ENCODE data around the gene CKAP2.
A peak's percentile ranks its signal among the peaks of the same experiment; 100 is the strongest.
"Not testable (repeated sequence)": the region's sequence is repeated elsewhere in the genome, so short reads cannot be mapped to it uniquely, and the experiment has no call there.

CKAP2 gene

DNA sequence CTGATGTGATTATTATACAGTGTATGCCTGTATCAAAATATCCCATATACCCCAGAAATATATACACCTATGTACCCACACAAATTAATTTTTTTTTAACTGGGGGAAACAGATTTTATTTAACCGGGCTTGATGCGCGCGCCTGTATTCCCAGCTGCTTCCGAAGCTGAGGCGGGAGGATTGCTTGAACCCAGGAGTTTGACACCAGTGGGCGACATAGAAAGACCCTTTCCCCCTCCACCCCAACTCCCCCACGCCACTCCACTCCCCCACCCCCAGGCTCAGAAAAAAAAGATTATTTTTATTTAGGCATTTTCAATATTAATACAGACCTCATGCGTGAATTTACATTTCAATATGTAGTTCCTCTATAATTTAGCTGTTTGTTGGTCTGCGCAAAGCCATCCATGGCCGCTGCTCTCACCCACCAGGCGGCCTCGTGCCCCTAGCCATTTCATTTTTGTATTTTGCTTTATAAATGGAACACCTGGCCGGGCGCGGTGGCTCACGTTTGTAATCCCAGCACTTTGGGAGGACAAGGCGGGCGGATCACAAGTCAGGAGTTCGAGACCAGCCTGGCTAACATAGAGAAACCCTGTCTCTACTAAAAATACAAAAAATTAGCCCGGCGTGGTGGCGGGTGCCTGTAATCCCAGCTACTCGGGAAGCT lies 4.0 kb upstream of the CKAP2 start:
- no peak for ATAC-seq

DNA sequence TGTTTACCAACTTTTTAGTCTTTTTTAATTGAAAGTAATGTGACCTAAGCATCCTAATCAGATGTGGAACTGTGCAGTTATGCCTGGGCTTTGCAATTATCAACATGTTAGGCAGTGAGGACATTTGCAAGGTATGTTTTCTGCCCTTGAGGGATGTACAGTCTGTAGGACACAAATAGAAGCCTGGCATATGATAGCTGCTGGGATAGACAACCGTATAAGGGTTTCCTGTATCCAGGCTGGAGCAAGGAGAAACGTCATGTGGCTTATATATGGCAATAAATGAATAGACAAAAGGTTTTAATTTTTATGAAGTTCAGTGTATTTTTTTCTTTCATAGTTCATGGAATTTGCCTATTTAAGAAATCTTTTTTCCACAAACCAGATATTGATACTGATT lies 2.8 kb upstream of the CKAP2 start:
- no peak for ATAC-seq

DNA sequence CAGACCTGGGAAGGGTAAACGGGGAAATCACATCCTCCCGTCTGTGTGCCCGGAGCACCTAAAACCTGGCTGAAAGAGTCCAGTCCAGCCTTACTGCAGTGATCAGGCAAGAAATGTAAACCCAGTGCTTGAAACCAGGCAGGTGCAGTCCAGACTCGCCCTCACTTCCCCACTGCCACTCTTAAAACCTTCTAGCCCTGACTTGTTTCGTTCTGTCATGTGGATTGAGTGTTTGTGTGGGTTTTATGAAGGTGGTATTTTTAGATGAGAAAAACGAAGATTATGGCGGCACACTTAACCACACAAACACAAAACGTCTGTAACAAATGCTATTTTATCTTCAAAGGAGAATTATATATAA lies 839 bp upstream of the CKAP2 start:
- ATAC-seq: no peak

DNA sequence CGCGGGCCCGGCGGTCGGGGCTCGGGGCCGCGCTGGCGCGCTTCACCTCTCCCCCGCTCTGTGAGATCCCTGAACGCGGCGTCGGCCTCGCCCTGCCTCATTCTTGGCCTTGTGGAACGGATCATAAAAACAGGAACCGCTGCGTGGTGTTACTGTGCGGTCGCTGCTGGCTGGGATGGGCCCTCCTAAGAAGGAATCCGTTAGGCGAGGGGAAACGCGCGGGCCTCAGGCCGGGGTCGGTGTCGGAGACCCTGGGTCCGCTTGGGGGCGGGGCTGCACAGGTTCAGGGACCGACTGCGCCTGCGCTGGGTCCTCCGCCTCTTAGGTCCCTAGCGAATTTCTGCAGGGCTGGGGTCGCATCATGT lies 381 bp downstream of the CKAP2 start:
- peak; percentile 40 to 55 for ATAC-seq

DNA sequence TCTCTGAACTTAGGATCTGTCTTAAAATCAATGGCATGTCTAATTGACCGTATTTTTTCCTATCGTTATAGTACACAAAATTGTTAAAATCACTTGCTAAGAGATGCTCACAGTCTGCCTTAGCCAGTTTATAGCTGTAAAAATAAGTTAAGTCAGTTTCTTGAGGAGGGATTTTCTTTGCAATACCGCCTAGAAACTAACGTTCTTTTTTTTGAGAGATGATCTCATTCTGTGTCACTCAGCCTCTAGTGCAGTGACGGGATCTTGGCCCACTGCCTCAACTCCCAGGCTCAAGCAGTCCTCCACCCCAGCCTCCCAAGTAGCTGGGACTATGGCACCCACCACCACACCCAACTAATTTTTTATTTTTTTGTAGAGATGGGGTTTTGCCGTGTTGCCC lies 4.4 kb downstream of the CKAP2 start:
- no peak for ATAC-seq

DNA sequence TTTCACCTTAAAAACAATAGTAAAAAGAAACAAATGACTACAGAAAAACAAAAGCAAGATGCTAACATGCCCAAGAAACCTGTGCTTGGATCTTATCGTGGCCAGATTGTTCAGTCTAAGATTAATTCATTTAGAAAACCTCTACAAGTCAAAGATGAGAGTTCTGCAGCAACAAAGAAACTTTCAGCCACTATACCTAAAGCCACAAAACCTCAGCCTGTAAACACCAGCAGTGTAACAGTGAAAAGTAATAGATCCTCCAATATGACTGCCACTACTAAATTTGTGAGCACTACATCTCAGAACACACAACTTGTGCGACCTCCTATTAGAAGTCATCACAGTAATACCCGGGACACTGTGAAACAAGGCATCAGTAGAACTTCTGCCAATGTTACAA lies 6.0 kb downstream of the CKAP2 start:
- peak in 1 of 2 donors; percentile 48 for ATAC-seq

DNA sequence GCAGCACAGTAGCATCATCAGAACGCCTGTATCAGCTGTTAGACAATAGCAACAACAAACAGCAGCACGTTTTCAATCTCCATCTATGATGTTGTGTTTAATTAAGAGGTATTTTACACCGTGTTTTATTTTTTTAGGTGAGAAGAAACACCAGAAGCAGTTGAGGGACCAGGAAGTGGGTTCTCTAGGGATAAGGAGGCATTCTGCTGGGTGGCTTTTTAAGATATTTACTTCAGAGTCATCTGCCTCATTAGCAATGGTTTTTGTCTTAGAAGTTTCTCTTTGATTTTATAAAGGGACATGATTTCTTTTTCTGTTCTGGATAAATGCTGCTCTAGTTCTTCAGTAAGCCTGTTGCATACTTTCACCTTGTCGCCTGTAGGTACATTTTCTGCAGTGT lies 8.2 kb downstream of the CKAP2 start:
- no peak for ATAC-seq

DNA sequence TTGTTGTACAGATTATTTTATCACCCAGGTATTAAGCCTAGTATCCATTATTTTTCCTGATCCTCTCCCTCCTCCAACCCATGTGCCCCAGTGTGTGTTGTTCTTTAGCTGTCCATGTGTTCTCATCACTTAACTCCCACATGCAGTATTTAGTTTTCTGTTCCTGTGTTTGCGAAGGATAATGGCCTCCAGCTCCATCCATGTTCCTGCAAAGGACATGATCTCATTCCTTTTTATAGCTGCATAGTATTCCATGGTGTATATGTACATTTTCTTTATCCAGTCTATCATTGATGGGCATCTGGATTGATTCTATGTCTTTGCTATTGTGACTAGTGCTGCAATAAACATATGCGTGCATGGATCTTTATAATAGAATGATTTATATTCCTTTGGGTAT lies 13.2 kb downstream of the CKAP2 start:
- not testable (repeated sequence) for ATAC-seq

DNA sequence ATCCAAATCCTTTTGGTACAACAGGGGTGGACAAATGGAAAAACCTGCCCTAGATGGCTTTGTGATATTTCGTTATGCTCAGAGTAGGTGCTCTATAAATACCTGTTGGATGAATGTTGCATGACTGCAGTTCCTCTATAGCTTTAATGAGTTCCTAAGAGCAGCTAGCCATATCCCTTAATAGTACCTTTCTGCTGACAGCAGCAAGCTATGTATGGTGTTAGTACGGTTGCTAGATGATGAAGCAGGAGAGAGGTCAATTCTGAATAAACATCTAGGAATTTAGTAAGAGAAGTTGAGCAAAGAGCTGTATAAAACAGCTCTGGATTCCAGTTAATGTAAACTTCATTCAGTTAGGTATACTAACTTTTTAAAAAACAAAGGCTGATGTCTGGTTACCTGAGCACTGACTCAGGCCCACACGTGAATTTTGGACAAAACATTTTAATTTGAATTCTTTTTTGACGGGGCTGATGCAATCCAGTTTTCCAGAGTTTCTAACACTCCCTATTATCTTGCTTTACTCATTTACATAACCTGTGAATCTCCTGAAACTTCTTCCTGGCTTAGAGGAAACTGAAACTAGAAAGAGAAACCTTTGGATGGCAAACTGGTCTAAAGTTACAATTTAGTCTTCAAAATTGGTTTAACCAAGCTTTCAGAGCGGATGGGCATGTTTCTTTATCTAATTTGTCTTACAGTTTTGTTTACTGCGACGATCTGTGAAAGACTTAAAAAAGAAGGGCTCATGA lies 25.6 kb downstream of the CKAP2 start:
- not testable (repeated sequence) for ATAC-seq

DNA sequence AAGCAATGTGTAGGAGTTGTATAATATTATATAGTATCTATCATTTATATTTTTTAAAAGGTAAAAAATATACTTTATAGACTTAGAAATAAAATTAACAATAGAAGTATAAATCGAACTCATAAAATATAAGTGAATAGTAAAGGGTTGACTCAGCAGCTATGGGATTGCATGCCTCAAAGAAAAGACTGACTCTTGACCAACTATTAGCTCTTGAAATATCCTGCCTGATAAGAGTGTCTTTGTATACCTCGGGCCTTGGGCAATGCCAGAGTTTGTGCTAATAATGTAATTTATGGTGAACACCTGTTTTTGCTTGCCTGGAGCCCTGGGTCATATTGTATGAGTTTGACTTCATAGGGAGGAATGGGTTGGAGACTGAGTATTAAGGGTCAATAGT lies 31.8 kb downstream of the CKAP2 start:
- not testable (repeated sequence) for ATAC-seq

DNA sequence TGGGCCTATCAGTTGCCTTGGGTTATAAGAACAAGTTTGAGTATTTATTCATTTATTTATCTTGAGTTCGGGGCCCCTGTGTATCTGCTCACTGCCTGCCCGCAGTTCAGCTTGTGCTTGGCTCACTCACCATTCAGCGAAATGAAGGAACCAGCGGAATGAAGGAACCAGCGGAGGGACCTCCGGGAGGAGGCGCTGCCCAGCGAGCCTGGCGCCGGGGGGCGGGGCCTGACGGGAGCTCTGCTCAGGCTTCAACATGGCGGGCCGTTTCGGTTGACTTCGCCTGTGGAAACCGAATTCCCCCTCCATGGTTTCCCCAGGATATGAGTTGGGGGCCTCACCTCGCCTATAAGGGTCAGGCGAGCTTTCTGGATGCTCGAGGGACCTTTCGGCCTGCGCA lies 33.5 kb downstream of the CKAP2 start:
- ATAC-seq: not testable (repeated sequence)

DNA sequence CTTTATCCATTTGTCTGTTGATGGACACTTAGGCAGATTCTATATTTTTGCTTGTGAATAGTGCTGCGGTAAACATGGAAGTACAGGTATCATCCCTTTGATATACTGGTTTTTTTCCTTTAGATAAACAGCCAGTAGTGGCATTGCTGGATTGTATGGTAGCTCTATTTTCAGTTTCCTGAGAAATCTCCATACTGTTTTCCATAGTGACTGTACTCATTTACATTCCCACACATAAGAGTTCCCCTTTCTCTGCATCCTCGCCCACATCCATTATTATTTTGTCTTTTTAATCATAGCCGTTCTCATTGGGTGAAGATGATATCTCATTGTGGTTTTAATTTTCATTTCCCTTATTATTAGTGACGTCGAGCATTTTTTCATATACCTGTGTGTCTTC lies 35.7 kb downstream of the CKAP2 start:
- not testable (repeated sequence) for ATAC-seq

DNA sequence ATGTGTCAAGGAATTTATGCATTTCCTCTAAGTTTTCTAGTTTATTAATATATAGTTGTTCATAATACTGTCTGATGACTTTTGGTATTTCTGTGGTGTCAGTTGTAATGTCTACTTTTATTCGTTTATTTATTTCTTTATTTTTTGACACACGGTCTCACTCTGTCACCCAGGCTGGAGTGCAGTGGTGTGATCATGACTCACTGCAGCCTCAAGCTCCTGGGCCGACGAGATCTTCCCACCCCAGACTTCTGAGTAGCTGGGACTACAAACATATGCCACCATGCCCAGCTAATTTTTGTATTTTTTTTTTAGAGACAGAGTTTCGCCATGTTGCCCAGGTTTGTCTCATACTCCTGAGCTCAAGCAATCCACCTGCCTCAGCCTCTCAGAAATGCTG lies 39.0 kb downstream of the CKAP2 start:
- not testable (repeated sequence) for ATAC-seq

DNA sequence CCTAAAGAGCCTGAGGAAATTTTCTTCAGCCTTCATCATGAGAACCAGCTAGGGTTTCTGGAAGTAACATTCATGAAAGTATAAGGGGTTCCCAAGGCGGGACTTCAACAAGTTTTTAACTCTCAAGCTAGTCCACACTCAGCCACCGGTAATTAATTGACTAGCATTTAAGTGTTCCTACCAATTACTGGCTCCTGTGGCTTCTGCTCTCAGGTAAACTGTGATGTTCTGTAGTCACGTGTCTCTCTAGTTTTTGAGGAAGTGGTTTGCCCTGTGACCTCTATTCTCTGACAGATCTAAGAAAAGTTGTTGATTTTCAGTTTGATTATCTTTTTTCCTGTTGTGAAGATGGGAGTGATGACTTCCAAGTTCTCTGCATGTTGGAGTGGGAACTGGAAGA lies 42.7 kb downstream of the CKAP2 start:
- ATAC-seq: peak; percentile 61 to 64

DNA sequence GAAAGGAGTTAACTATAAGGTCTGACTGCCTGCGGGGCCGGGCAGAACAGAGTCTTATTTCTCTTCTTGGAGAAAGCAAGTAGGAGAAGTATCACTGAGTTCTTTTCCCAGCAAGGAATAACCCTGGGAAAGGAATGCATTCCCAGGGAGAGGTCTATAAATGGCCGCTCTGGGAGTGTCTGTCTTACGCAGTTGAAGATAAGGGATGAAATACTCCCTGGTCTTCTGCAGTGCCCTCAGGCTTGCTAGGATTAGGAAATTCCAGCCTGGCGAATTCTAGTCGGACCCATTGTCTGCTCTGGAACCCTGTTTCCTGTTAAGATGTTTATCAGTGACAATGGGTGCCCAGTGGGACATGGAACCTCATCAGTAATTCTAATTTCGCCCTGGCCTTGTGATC lies 47.0 kb downstream of the CKAP2 start:
- not testable (repeated sequence) for ATAC-seq

DNA sequence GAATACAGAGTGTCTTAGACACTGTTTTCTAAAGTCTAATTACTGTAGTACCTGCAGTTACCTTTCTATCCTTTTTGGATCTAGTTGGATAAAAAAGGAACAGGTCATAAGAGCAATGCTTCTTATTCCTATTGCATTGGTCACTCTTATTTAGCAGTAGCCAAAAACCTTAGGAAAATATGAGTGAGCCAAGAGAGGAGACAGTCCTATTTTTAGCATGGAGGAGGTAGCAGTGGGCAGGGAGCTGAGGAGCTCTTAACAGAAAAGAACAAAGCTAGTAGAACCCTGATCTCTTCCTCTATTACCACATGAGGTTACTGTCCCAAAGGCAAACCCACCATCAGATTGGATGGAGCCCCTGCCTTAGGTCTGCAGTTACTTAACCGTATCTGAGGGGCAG lies 50.6 kb downstream of the CKAP2 start:
- not testable (repeated sequence) for ATAC-seq

DNA sequence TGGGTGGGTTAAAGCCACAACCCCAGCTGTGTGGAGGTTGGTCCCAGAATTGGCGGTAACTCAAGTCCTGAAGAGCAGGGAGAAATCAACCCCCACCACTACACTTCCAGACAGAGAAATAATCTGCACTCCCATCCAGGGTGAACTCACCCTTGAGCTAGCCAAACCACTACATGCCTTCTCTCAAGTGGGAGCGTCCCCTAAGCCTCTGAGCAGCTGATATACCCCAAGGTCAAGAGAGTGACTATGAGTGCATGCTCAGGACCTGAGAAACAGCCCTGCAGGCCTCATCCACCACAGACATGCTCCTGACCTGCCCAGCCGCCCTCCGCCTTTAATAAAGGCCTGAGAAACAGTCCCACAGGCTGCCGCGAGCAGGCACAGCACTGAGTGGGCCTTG lies 54.3 kb downstream of the CKAP2 start:
- ATAC-seq: not testable (repeated sequence)

DNA sequence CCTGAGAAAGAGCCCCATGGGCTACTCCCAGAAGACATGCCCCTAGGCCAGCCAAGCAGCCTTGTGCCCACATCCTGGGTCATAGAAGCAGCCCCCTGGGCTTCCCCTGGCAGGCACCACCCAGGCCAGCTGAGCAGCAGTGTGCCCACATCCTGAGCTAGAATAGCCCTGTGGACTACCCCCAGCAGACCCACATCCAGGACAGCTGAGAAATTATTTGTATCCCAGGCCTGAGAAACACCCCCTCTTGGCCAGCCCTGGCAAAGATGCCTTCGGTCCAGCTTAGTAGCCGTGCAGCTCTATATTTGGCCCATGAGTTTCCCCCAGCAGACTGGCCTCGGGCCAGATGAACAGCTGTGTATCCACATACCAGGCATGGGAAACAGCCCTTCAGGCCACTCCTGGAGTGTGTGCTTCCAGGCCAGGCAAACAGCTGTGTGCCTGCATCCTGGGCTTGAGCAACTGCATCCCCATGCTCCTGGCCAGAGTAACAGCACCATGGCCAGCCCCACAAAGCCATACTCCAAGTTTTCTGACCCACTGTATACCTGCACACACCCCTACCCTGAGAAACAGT lies 55.0 kb downstream of the CKAP2 start:
- not testable (repeated sequence) for ATAC-seq

DNA sequence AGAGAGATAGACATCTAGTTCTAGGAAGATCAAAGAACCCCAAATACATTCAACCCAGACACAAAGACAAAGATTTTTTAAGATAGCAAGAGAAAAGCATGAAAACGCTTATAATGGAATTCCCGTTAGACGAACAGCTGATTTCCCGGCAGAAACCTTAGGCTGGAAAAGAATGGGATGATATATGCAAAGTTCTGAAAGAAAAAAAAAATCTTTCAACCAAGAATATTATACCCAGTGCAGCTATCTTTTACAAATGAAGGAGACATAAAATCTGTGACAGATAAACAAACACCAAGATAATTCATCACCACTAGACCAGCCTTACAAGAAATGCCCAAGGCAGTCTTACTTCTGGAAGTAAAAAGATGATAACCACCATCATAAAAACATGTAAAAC lies 56.3 kb downstream of the CKAP2 start:
- ATAC-seq: not testable (repeated sequence)

DNA sequence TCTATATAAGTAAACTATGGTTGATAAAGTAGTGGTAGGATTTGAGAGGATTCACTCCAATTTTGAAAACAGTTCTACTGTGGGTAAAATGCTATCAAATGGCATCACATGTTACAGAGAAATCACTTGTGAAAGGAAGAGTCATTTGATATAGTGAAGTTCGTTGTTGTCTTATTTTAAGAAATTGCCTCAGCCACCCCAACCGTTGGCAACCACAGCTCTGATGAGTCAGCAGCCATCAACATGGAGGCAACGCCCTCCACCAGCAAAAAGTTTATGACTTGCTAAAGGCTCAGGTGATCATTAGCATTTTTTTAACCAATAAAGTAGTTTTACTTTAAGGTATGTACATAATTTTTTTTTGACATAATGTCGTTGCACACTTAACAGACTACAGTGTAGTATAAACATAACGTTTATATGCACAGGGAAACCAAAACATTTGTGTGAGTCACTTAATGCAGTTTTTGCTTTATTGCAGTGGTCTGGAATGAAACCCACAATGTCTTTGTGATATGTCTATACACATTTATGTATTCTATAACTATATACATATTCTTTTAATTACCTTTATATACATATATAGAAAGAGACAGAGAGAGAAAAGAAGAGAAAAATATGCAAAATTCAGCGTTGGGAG lies 58.8 kb downstream of the CKAP2 start:
- ATAC-seq: peak; percentile 32 to 55

DNA sequence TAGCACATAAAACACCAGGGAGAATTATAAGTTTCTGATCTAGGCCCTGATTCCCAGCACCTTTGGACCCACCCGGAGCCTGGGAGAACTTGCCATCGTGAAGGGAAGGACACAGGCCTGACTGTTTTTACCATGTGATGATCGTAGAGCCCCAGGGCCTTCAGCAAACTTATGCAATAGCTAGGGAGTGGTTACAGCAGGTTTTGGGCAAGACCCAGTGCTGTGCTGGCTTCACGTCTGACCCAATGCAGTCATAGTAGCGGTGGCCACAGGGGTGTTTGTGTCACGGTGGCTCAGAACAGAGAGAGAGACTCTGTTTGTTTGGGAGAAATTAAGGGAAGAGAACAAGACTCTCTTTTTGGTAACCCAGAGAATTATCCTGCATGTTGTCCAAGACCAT lies 68.0 kb downstream of the CKAP2 start:
- ATAC-seq: not testable (repeated sequence)
